Spleen (tissue), 7 donors: Measurements from ENCODE around the gene C1orf53.

Experiments used
- POLR2A ChIP-seq, 3 donors: fragments of 450-650 bp; IDR thresholded peaks; one replicate each; pipeline ENCODE4 v1.5.1; 2017; ENCODE audit warnings: antibody characterized with exemption in 3 of 3, mild to moderate bottlenecking in 1 of 3
- POLR2AphosphoS5 ChIP-seq, 3 donors: sonication (generic); formaldehyde crosslinking; IDR thresholded peaks; one replicate each; pipeline ENCODE4 v1.5.1; 2017; ENCODE audit warnings: antibody characterized with exemption in 3 of 3
- TF ChIP-seq, protein P1 (sequence below), 11 experiments: fragments of 200-600 bp in 7 of 11; fragments of 450-650 bp in 4 of 11; sonication (generic) in 4 of 11; IDR thresholded peaks in 8 of 11; conservative IDR thresholded peaks in 3 of 11; 1 replicate in 7 of 11; 2 replicates in 4 of 11; pipeline versions ENCODE4 v1.4.0 to v1.8.0; 2016 to 2021; ENCODE audit warnings: antibody characterized with exemption in 11 of 11, inconsistent platforms in 4 of 11, mild to moderate bottlenecking in 1 of 11
- donor health status: DM: no; HTN: no; CAD: no; lungs with moderate emphysema.
- donor health status: DM: no; HTN: no; CAD: no.
- donor health status: DM: no; HTN: no; CAD: no.

DNA sequence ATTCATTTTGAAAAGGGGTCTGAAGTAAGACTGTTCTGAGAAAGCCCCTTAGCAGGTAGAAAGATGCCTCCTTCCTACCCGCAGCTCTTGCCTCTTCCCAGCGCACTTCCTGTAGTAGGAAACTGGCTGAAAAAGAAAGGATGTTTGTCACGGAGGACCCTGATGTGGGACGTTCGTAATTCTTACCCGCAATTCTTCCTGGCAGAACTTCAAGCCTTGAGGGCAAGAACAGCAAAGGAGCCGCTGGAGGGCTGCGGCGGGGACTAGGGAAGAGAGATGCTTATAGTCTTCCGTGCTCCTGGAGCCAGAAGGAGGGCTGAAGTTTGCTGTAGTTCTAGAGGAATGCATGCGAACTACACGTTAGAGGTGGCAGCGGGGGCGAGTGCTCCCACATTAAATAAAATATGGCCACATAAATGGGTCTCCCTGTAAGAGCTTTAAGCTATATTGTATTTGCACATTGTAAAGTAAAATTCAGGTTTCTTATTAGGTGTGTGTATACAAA is 6.3 kb downstream of the C1orf53 start:
- TF ChIP-seq, protein P1, sequence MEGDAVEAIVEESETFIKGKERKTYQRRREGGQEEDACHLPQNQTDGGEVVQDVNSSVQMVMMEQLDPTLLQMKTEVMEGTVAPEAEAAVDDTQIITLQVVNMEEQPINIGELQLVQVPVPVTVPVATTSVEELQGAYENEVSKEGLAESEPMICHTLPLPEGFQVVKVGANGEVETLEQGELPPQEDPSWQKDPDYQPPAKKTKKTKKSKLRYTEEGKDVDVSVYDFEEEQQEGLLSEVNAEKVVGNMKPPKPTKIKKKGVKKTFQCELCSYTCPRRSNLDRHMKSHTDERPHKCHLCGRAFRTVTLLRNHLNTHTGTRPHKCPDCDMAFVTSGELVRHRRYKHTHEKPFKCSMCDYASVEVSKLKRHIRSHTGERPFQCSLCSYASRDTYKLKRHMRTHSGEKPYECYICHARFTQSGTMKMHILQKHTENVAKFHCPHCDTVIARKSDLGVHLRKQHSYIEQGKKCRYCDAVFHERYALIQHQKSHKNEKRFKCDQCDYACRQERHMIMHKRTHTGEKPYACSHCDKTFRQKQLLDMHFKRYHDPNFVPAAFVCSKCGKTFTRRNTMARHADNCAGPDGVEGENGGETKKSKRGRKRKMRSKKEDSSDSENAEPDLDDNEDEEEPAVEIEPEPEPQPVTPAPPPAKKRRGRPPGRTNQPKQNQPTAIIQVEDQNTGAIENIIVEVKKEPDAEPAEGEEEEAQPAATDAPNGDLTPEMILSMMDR (IDR thresholded peaks at IDR 0.05 in 8 of 11, conservative IDR thresholded peaks at IDR 0.05 in 3 of 11), result no peak
- TF ChIP-seq POLR2A (IDR thresholded peaks at IDR 0.05), result no peak
- TF ChIP-seq POLR2AphosphoS5 (IDR thresholded peaks at IDR 0.05), result no peak
